HUES6 (cell line): Measurements from ENCODE around the gene CDX1.

ENCODE experiments used
- H3K27ac ChIP-seq: 2 replicates; pipeline ENCODE4 v1.7.0; 2013; ENCODE audit warnings: low read depth, mild to moderate bottlenecking, low read length, inconsistent platforms
- H3K27me3 ChIP-seq: 2 replicates; pipeline ENCODE4 v1.6.1; 2013; ENCODE audit warnings: low read length; ENCODE audit not compliant: control insufficient read depth, insufficient read depth
- H3K36me3 ChIP-seq: 2 replicates; pipeline ENCODE4 v1.6.1; 2013; ENCODE audit warnings: low read length; ENCODE audit not compliant: control insufficient read depth, insufficient read depth
- H3K4me1 ChIP-seq: 2 replicates; pipeline ENCODE4 v1.6.1; 2013; ENCODE audit warnings: low read length; ENCODE audit not compliant: control insufficient read depth, insufficient read depth
- H3K4me3 ChIP-seq: 2 replicates; pipeline ENCODE4 v1.5.1; 2013; ENCODE audit warnings: low read depth, low read length
- H3K9ac ChIP-seq: one replicate; pipeline ENCODE4 v1.6.1; 2013; ENCODE audit warnings: mild to moderate bottlenecking, low read length
- H3K9me3 ChIP-seq: 2 replicates; pipeline ENCODE4 v1.6.1; 2013; ENCODE audit warnings: low read depth, low read length; ENCODE audit not compliant: control insufficient read depth, insufficient read depth

The CDX1 gene

DNA sequence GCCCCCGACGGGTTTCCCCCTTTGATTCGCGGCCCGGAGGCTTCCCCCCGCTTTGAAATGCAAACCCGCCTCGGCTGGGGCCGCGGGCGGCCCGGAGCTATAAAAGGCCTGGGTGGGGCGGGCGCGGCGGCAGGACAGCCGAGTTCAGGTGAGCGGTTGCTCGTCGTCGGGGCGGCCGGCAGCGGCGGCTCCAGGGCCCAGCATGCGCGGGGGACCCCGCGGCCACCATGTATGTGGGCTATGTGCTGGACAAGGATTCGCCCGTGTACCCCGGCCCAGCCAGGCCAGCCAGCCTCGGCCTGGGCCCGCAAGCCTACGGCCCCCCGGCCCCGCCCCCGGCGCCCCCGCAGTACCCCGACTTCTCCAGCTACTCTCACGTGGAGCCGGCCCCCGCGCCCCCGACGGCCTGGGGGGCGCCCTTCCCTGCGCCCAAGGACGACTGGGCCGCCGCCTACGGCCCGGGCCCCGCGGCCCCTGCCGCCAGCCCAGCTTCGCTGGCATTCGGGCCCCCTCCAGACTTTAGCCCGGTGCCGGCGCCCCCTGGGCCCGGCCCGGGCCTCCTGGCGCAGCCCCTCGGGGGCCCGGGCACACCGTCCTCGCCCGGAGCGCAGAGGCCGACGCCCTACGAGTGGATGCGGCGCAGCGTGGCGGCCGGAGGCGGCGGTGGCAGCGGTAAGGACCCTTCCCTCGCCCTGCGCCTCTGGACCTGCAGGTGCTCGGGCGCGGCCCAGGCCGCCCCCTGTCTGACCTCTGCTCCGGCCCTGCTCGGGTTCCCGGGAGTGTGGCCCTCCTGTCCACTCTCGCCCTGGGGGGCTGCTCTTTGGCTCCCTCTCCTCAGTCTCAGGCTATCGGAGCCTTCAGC is at the start of gene CDX1:
TSS of gene CDX1 (plus strand) at position 129 of the 862 bp plus-strand sequence. CDS start at position 228, 99 bp downstream.
- H3K27me3 ChIP-seq: peaks cover 86% of the 10 kb centered on the region
- no peak within 1 kb of the TSS for H3K27ac ChIP-seq
- peak within 1 kb of the TSS; percentile 48 for H3K9ac ChIP-seq
- peaks cover 30% of the 10 kb centered on the region; the same call in 1 of the 2 replicates for H3K4me1 ChIP-seq
- peak within 1 kb of the TSS; percentile 58 for H3K4me3 ChIP-seq
- no peaks in the 10 kb centered on the region for H3K9me3 ChIP-seq
- no peaks in the 10 kb centered on the region for H3K36me3 ChIP-seq

GRCh38 chr5:150117945-150118560 is 48.5 kb upstream of the CDX1 start:
- H3K27ac ChIP-seq: no peak overlapping the region

DNA sequence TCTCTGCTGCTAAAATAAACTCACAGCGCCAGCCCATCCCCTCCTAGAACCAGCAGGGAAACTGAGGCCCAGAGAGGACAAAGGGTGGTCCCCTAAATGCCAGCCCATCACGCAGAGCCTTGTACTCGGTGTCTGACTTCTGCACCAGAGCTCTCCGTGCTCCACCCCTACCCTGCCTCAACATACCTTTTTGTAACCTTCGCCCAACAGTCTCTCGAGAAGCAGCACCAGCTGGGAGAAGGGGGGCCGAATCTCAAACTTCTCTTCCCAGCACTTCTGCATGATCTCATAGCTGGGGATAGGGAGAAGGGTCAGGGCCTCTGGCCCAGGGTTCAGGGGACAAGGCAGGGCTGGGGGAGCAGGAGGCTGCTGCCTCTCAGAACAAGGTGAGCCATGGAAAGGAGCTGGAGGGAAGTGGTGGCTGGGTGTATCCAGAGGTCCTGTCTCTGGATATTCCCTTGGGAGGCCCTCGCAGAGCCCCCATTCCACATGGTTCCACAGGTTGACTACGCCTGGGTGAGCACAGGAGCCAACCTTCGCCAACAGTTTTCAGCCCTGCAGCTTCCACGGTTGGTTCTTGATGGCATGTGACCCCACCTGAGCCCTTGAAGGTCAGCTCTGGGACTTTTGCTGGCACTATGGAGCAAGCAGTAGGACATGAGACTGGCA is 47.9 kb upstream of the CDX1 start:
- Histone ChIP-seq H3K27me3 (no peaks in the 10 kb centered on the region), H3K4me3 (no peak overlapping the region), H3K36me3 (peaks cover 15% of the 10 kb centered on the region; the same call in 1 of the 2 replicates), H3K4me1 (no peaks in the 10 kb centered on the region), H3K9ac (no peak overlapping the region), H3K27ac (no peak overlapping the region), H3K9me3 (no peaks in the 10 kb centered on the region)

More at GRCh38 chr5:150117945-150118560, 48.5 kb upstream of the CDX1 start:
- H3K36me3 ChIP-seq: peaks cover 14% of the 10 kb centered on the region; the same call in 1 of the 2 replicates
- no peaks in the 10 kb centered on the region for H3K27me3 ChIP-seq
- H3K4me3 ChIP-seq: no peak overlapping the region
- H3K9me3 ChIP-seq: no peaks in the 10 kb centered on the region
- H3K9ac ChIP-seq: no peak overlapping the region
- H3K4me1 ChIP-seq: peaks cover 3% of the 10 kb centered on the region; the same call in 1 of the 2 replicates

GRCh38 chr5:150119421-150120061 is 47.0 kb upstream of the CDX1 start:
- H3K4me1 ChIP-seq: no peaks in the 10 kb centered on the region

DNA sequence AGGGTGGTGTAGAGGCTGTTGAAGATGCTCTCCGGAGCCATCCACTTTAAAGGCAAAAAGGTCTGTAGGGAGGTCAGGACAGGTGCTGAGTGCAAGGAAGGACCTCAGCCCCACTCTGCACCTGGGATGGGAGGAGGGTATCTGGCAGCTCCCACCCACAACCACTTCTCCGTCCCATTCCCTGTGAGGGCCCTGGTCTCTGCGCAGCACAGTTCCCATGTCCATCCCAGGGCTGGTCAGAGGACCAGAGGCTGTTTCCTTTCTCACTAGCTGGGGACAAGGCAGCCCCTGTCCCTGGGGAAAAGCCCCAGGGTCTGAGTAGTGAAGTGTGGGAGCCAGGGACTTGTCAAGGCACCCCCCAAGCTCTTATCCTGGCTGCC is 46.5 kb upstream of the CDX1 start:
- no peaks in the 10 kb centered on the region for H3K27me3 ChIP-seq
- H3K4me1 ChIP-seq: no peaks in the 10 kb centered on the region
- H3K9ac ChIP-seq: no peak overlapping the region
- peaks cover 17% of the 10 kb centered on the region; the same call in 1 of the 2 replicates for H3K36me3 ChIP-seq
- no peak overlapping the region for H3K4me3 ChIP-seq
- H3K27ac ChIP-seq: no peak overlapping the region
- H3K9me3 ChIP-seq: no peaks in the 10 kb centered on the region

More at GRCh38 chr5:150119421-150120061, 47.0 kb upstream of the CDX1 start:
- no peak overlapping the region for H3K4me3 ChIP-seq
- no peaks in the 10 kb centered on the region for H3K9me3 ChIP-seq
- no peak overlapping the region for H3K9ac ChIP-seq
- H3K27me3 ChIP-seq: no peaks in the 10 kb centered on the region
- no peak overlapping the region for H3K27ac ChIP-seq
- H3K36me3 ChIP-seq: peaks cover 15% of the 10 kb centered on the region; the same call in 1 of the 2 replicates

DNA sequence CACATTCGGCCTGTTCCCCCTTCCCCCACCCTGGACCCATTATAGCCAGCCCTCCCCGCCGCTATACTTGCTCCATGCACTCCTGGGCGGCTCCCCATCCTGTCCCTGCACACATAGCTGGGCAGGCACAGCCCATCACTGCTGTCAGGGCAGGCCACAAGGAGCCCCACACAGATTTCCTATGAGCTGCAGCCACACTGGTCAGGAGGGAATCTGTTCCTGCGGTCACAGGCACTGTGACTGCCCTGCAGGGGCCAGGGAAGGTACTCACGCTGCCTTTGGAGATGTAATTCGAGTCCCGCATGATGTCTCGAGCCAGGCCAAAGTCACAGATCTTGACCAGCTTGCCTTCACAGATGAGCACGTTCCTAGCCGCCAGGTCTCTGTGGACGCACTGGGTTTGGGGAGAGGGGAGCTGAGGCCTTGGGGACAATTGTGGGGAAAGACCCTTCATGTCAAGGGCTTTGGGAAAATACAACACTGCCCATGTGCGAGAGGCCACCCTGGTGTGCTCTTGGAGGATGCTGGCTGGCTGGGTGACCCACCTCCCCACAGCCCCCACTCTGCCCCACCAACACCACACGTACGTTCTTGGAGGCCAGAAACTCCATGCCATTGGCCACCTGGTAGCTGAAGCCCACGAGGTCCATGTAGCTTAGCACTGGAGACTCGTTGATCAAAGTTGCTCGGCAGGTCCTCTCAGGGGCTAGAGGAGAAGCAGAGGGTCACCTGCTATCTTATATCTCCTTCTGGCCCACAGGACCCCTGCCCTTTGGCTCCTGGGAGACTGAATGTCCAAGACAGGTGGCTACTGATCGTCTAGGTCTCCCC is 45.7 kb upstream of the CDX1 start:
- no peak overlapping the region for H3K27ac ChIP-seq
- H3K36me3 ChIP-seq: peaks cover 22% of the 10 kb centered on the region; the same call in 1 of the 2 replicates
- H3K27me3 ChIP-seq: no peaks in the 10 kb centered on the region
- H3K4me1 ChIP-seq: no peaks in the 10 kb centered on the region
- no peak overlapping the region for H3K4me3 ChIP-seq
- H3K9me3 ChIP-seq: no peaks in the 10 kb centered on the region
- H3K9ac ChIP-seq: no peak overlapping the region

DNA sequence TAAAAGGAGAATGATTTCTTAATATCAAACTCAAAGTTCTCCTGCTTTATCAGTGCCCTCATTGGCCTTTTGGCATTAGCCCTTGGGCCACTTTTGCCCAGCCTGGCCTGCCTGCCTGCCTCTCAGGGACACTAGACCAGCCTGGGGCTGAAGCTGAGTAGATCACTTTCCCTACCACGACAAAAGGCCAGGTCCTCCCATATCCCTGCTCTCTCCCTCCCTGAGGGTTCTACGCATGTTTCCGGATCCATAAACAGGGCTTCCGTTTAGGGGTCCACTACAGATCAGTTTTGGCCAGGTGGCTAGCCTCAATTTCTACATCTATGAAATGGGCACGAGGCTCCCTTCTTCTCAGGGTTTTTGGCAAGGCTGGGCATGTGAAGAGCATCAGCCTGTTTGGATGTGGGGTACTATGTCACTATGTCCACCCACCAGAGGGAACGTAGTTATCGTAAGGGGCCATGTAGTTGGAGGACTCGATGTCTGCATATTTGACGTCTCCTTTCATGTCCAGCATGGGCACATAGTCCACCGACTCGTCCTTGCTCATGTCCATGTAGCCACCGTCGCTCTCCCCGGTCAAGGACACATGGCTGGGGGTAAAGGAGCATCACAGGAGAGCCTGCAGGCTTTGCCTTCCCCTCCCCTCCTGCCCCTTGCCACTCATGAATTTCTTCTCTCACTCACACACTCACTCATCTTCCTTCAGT is 45.0 kb upstream of the CDX1 start:
- H3K36me3 ChIP-seq: peaks cover 26% of the 10 kb centered on the region; the same call in 1 of the 2 replicates
- H3K27ac ChIP-seq: no peak overlapping the region
- H3K9ac ChIP-seq: no peak overlapping the region
- no peaks in the 10 kb centered on the region for H3K9me3 ChIP-seq
- no peaks in the 10 kb centered on the region for H3K4me1 ChIP-seq
- H3K27me3 ChIP-seq: no peaks in the 10 kb centered on the region
- no peak overlapping the region for H3K4me3 ChIP-seq

DNA sequence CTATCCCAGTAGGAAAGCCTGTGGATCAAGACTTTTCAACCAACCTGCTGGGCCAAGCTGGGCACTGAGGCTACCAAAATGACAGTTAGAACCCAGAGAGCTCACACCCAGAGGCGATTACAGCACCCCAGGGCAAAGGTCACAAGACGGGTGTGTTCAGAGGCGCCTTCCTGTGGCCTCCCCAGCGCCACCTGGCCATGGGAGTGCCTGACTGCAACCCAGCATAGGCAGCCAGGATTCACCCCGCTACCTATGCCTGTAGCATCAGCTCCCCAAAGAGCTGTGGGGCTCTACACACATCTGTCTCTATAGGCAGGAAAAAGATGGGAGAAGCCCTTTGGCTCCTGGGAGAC is 44.4 kb upstream of the CDX1 start:
- Histone ChIP-seq H3K9me3 (no peaks in the 10 kb centered on the region), H3K4me1 (no peaks in the 10 kb centered on the region), H3K9ac (no peak overlapping the region), H3K27ac (no peak overlapping the region), H3K27me3 (no peaks in the 10 kb centered on the region), H3K4me3 (no peak overlapping the region), H3K36me3 (peaks cover 26% of the 10 kb centered on the region; the same call in 1 of the 2 replicates)

DNA sequence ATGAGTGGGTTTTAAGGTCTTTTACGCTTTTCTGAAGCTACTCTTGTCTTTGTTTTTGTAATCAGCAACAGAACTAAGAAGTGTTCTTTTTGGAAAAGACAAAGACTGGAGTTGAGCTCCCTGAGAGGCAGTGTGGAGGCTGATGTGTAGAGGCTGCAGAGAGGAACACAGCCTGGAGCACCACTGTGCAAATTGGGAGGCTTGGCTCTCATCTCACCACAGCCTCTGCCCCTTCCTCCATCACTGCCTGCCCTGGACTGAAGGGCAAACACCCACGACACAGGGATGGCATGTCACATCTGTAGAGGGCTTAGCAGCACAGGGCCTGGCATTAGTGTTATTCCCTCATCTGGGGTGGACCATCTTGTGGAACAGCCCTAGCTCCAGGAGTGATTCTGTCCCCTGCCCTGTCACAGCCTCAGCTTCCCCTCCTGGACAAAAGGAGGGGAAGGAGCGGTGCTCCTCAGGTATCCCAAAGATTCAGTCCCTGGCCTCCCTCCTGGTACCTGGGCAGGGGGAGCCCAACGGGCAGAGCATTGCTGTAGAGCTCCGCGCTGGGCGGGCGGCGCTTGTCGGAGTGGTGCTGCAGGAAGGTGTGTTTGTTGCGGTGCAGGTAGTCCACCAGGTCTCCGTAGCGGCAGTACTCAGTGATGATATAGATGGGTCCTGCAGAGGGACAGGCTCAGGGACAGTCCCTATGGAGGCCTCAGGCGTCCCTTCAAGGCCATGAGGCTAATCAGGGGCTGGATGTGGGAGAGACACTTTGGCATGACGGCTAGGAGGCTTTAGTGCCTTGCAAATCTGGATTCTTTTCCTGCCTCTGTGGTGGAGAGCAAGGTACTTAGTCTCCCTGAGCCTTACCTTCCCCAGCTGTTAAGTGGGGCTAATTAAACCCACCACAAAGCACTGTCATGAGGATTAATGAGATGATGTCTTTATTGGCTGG is 43.8 kb upstream of the CDX1 start:
- Histone ChIP-seq H3K4me3 (no peak overlapping the region), H3K36me3 (peaks cover 26% of the 10 kb centered on the region; the same call in 1 of the 2 replicates), H3K9me3 (no peaks in the 10 kb centered on the region), H3K27me3 (no peaks in the 10 kb centered on the region), H3K27ac (no peak overlapping the region), H3K9ac (no peak overlapping the region), H3K4me1 (no peaks in the 10 kb centered on the region)
